CD14-positive monocyte (primary cell): Measurements from ENCODE around the gene ATG16L2. TPM values are rescaled to one million over a fixed set of nuclear protein-coding genes. Genes with fewer than 3 reads are reported as not detected.
A peak's percentile ranks its signal among the peaks of the same experiment; 100 is the strongest.
"Not testable (repeated sequence)": the region's sequence is repeated elsewhere in the genome, so short reads cannot be mapped to it uniquely, and the experiment has no call there.

Source experiments
- DNase-seq, 3 donors: peaks; one replicate each; pipeline ENCODE4 v3.0.0-alpha.2; 2011 to 2022
- H2AFZ ChIP-seq: 2 replicates; pipeline ENCODE4 v1.6.0; 2012; ENCODE audit warnings: mild to moderate bottlenecking, low read depth, low read length, inconsistent platforms; ENCODE audit not compliant: insufficient read depth, poor library complexity, severe bottlenecking
- H3K27ac ChIP-seq, 2 donors: 1 replicate in 1 of 2; 2 replicates in 1 of 2; pipeline ENCODE4 v1.5.1; 2012 to 2013; ENCODE audit warnings: low read length in 2 of 2, control low read depth in 1 of 2, inconsistent platforms in 1 of 2, low read depth in 1 of 2, mild to moderate bottlenecking in 1 of 2
- H3K27me3 ChIP-seq, 2 donors: one replicate each; pipeline versions ENCODE4 v1.6.0 to v1.6.1; 2011 to 2013; ENCODE audit warnings: low read length in 2 of 2; ENCODE audit not compliant: control insufficient read depth in 2 of 2, insufficient read depth in 2 of 2
- H3K36me3 ChIP-seq, 2 donors: replicated peaks in 1 of 2; 1 replicate in 1 of 2; 2 replicates in 1 of 2; pipeline versions ENCODE4 v1.5.1 to v1.6.1; 2012 to 2013; ENCODE audit warnings: low read length in 2 of 2, control low read depth in 1 of 2, inconsistent platforms in 1 of 2, mild to moderate bottlenecking in 1 of 2; ENCODE audit not compliant: insufficient read depth in 2 of 2, control insufficient read depth in 1 of 2
- H3K4me1 ChIP-seq, 2 donors: 1 replicate in 1 of 2; 2 replicates in 1 of 2; pipeline versions ENCODE4 v1.5.1 to v1.6.1; 2012 to 2013; ENCODE audit warnings: low read length in 2 of 2, control low read depth in 1 of 2, inconsistent platforms in 1 of 2, mild to moderate bottlenecking in 1 of 2, moderate library complexity in 1 of 2; ENCODE audit not compliant: insufficient read depth in 2 of 2, control insufficient read depth in 1 of 2
- H3K4me2 ChIP-seq: replicated peaks from 2 replicates; pipeline ENCODE3; 2012; ENCODE audit warnings: low read length, moderate library complexity, mild to moderate bottlenecking; ENCODE audit not compliant: poor library complexity, severe bottlenecking; ENCODE audit errors: extremely low read depth
- H3K4me3 ChIP-seq, 3 experiments: fragments of 200-600 bp in 1 of 3; sonication (generic) in 1 of 3; replicated peaks in 1 of 3; 1 replicate in 2 of 3; 2 replicates in 1 of 3; pipeline ENCODE4 v1.5.1; 2011 to 2013; ENCODE audit warnings: low read length in 3 of 3, mild to moderate bottlenecking in 3 of 3, control low read depth in 2 of 3, low read depth in 2 of 3, inconsistent platforms in 1 of 3, moderate library complexity in 1 of 3
- H3K79me2 ChIP-seq: 2 replicates; pipeline ENCODE4 v1.6.0; 2012; ENCODE audit warnings: mild to moderate bottlenecking, control low read depth, inconsistent platforms, low read length, moderate library complexity; ENCODE audit not compliant: insufficient read depth
- H3K9ac ChIP-seq: 2 replicates; pipeline ENCODE4 v1.6.0; 2017; ENCODE audit warnings: low read length, mild to moderate bottlenecking; ENCODE audit not compliant: insufficient read depth, poor library complexity, severe bottlenecking
- H3K9me3 ChIP-seq, 2 donors: replicated peaks in 1 of 2; 1 replicate in 1 of 2; 2 replicates in 1 of 2; pipeline versions ENCODE4 v1.5.1 to v1.6.1; 2012 to 2013; ENCODE audit warnings: low read length in 2 of 2, control low read depth in 1 of 2; ENCODE audit not compliant: control insufficient read depth in 1 of 2, insufficient read depth in 1 of 2
- H4K20me1 ChIP-seq: 2 replicates; pipeline ENCODE4 v1.6.0; 2012; ENCODE audit warnings: mild to moderate bottlenecking, low read length, control low read depth, moderate library complexity; ENCODE audit not compliant: insufficient read depth
- H3K27ac Mint-ChIP-seq, 7 donors: one replicate each; pipeline ENCODE4 v1.8.0; 2020; ENCODE audit warnings: mild to moderate bottlenecking in 7 of 7, mixed read lengths in 7 of 7, moderate library complexity in 6 of 7, inconsistent platforms in 2 of 7
- H3K27me3 Mint-ChIP-seq, 3 donors: one replicate each; pipeline ENCODE4 v1.8.0; 2021 to 2022; ENCODE audit warnings: low read depth in 3 of 3, mild to moderate bottlenecking in 3 of 3, mixed read lengths in 3 of 3, moderate library complexity in 3 of 3, inconsistent platforms in 1 of 3
- H3K36me3 Mint-ChIP-seq, 2 donors: one replicate each; pipeline ENCODE4 v1.8.0; 2020; ENCODE audit warnings: mixed read lengths in 2 of 2, inconsistent platforms in 1 of 2, mild to moderate bottlenecking in 1 of 2
- H3K4me1 Mint-ChIP-seq: one replicate; pipeline ENCODE4 v1.8.0; 2020; ENCODE audit warnings: mild to moderate bottlenecking, mixed read lengths
- H3K4me3 Mint-ChIP-seq, 2 donors: one replicate each; pipeline ENCODE4 v1.8.0; 2020; ENCODE audit warnings: mild to moderate bottlenecking in 2 of 2, mixed read lengths in 2 of 2, moderate library complexity in 1 of 2
- H3K9me3 Mint-ChIP-seq, 7 donors: one replicate each; pipeline ENCODE4 v1.8.0; 2020 to 2022; ENCODE audit warnings: mixed read lengths in 7 of 7, mild to moderate bottlenecking in 6 of 7, moderate library complexity in 6 of 7, inconsistent platforms in 2 of 7
- WGBS: methylation state at CpG from one replicate; pipeline ENCODE4 v1.1.5; 2013; ENCODE audit warnings: missing lambda C conversion rate; ENCODE audit not compliant: insufficient coverage; 5-methylcytosine and 5-hydroxymethylcytosine counted together
- intact Hi-C, 2 donors: fragments of 100-400 bp; cut with micrococcal nuclease; formaldehyde crosslinking; loops; one replicate each; pipeline versions ENCODE4 v1.15.0 to v1.15.1; 2023
- polyA plus RNA-seq, 3 donors: library from polyadenylated mRNA; depleted of rRNA in 1 of 3; unstranded in 2 of 3; stranded (reverse) in 1 of 3; fragments of 300-500 nt in 2 of 3; fragments of >200 nt in 1 of 3; fragmentation: Illumina TruSeq in 2 of 3; gene quantifications; 1 replicate in 2 of 3; 2 replicates in 1 of 3; pipeline ENCODE4 v1.2.3, GENCODE V29; 2012 to 2021
- TF ChIP-seq, protein P1 (sequence below): fragments of 200-600 bp; IDR thresholded peaks from one replicate; pipeline ENCODE4 v1.8.0; 2022; ENCODE audit warnings: antibody characterized with exemption, mild to moderate bottlenecking

ATG16L2 gene
- polyA plus RNA-seq, 3 donors = 36.9 to 975 (median 46.8) TPM

GRCh38 chr11:72789493-72790131, 24.6 kb upstream of the ATG16L2 start:
- Histone ChIP-seq H4K20me1 (no peaks in the 10 kb centered on the region), H3K9me3 (no peaks in the 10 kb centered on the region), H3K4me2 (no peak overlapping the region), H2AFZ (no peak overlapping the region), H3K4me1 (peaks cover 58 to 61% of the 10 kb centered on the region in 2 donors), H3K4me3 (no peak overlapping the region), H3K9ac (no peak overlapping the region), H3K27me3 (no peaks in the 10 kb centered on the region), H3K27ac (peak overlapping the region; percentile 15 to 78), H3K36me3 (no peaks in the 10 kb centered on the region), H3K79me2 (no peaks in the 10 kb centered on the region)
- Mint-ChIP-seq H3K27me3 (peaks cover 0 to 3% (median 0%) of the 10 kb centered on the region in 3 donors), H3K27ac (peak overlapping the region in 6 of 7 donors; percentile 27 to 98 (median 91)), H3K9me3 (no peaks in the 10 kb centered on the region), H3K4me3 (no peak overlapping the region), H3K4me1 (peaks cover 58% of the 10 kb centered on the region), H3K36me3 (peaks cover 0 to 4% of the 10 kb centered on the region in 2 donors)
- TF ChIP-seq, protein P1, sequence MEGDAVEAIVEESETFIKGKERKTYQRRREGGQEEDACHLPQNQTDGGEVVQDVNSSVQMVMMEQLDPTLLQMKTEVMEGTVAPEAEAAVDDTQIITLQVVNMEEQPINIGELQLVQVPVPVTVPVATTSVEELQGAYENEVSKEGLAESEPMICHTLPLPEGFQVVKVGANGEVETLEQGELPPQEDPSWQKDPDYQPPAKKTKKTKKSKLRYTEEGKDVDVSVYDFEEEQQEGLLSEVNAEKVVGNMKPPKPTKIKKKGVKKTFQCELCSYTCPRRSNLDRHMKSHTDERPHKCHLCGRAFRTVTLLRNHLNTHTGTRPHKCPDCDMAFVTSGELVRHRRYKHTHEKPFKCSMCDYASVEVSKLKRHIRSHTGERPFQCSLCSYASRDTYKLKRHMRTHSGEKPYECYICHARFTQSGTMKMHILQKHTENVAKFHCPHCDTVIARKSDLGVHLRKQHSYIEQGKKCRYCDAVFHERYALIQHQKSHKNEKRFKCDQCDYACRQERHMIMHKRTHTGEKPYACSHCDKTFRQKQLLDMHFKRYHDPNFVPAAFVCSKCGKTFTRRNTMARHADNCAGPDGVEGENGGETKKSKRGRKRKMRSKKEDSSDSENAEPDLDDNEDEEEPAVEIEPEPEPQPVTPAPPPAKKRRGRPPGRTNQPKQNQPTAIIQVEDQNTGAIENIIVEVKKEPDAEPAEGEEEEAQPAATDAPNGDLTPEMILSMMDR = no peak
- 96% methylated on average over 3 of the region's 10 CpGs for WGBS
- intact Hi-C loops = loop anchor here (5.0 kb wide), 2 partner anchors 52 to 67 kb away; no protein-coding TSS in a partner anchor
- DNase-seq = no peak

DNA sequence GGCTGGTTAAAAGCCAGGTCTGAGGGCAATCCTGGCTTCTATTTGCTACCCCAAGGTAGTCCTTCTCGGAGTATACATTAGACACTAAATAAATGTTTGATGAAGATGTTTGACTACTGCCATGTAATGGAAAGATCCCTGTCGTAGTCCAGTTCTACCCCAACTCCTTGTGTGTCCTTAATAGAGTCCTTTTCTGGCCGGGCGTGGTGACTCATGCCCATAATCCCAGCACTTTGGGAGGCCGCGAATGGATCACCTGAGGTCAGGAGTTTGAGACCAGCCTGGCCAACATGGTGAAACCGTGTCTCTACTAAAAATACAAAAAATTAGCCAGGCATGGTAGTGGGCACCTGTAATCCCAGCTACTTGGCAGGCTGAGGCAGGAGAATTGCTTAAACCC, 23.0 kb upstream of the ATG16L2 start:
- peaks cover 62 to 74% of the 10 kb centered on the region in 2 donors for H3K4me1 ChIP-seq
- not testable (repeated sequence) for H3K27ac ChIP-seq, H3K27me3 ChIP-seq, H4K20me1 ChIP-seq, H3K4me3 ChIP-seq, H3K9ac ChIP-seq, H3K27ac Mint-ChIP-seq, H3K36me3 Mint-ChIP-seq, H3K27me3 Mint-ChIP-seq, H3K36me3 ChIP-seq, H3K4me3 Mint-ChIP-seq, H3K79me2 ChIP-seq, H3K9me3 ChIP-seq, H2AFZ ChIP-seq, H3K9me3 Mint-ChIP-seq, H3K4me2 ChIP-seq, DNase-seq
- WGBS = 94% methylated on average over 3 of the region's 7 CpGs
- peaks cover 65% of the 10 kb centered on the region for H3K4me1 Mint-ChIP-seq
- intact Hi-C loops = loop anchor here in 1 of 2 donors (5.0 kb wide), 1 partner anchor 54 kb away; no protein-coding TSS in a partner anchor
